ENCODE measurements around the gene ARMC7. TPM values are rescaled to one million over a fixed set of nuclear protein-coding genes. Genes with fewer than 3 reads are reported as not detected.

The ARMC7 gene
- total and polyA plus RNA-seq, 2 of the 13 experiments (the other 11 are each of a cell fraction or from before 2014, with no cell fraction given): 3.9 to 4.2 TPM

- intact Hi-C loops (cut with micrococcal nuclease; ENCODE audit: unreplicated experiment) (loop anchor here (2.0 to 5.0 kb wide), 2 partner anchors 39 to 52 kb away; partner anchors contain the start of genes ATP5PD and KCTD2), in situ Hi-C loops (cut with HindIII; ENCODE audit: extremely low pct_ligation_motif_present, low pct_unique_long_range_greater_than_20kb) (no loop called here)
- Histone ChIP-seq H3K9ac (ENCODE audit: insufficient read depth, low read depth, low read length) (peak overlapping the region; percentile 66), H3K27ac (ENCODE audit: extremely low read length, insufficient read depth, low read length) (peak overlapping the region; percentile 8), H3K27me3 (ENCODE audit: control insufficient read depth in 1 of 2, insufficient read depth in 2 of 2, low read length in 2 of 2) (peaks cover 0 to 14% of the 10 kb centered on the region in 2 experiments; a peak in 2 of 5 replicates), H2AFZ (ENCODE audit: low read length) (no peak overlapping the region), H3K4me1 (ENCODE audit: insufficient read depth, low read length) (peaks cover 97% of the 10 kb centered on the region), H3K36me3 (replicated peaks in 1 of 2; ENCODE audit: control insufficient read depth in 1 of 2, insufficient read depth in 2 of 2, low read length in 2 of 2) (no peaks in the 10 kb centered on the region), H3K9me3 (ENCODE audit: low read length) (no peaks in the 10 kb centered on the region), H4K20me1 (ENCODE audit: insufficient read depth, low read length) (no peaks in the 10 kb centered on the region; the same call in 1 of the 2 replicates), H3K4me3 (replicated peaks in 1 of 3; ENCODE audit: insufficient read depth in 1 of 3, low read depth in 2 of 3, low read length in 3 of 3) (peak overlapping the region in 2 of 3 experiments; percentile 68 to 76; a peak in 3 of 6 replicates), H3K4me2 (ENCODE audit: low read depth, low read length) (peak overlapping the region; percentile 90), H3K79me2 (ENCODE audit: insufficient read depth, low read length) (no peaks in the 10 kb centered on the region)
- ATAC-seq: peak; percentile 20
- BruUV-seq (replicated peaks): no TSS peak
- ChIA-PET CTCF (ENCODE audit: low intra/inter-chr PET ratio, low total read pairs) (interaction anchor here (2.2 kb wide), 1 partner anchor 20 kb away, joined by 7 read pairs; no protein-coding TSS in a partner anchor), POLR2A (interaction anchor here (1.4 to 3.8 kb wide), 8 partner anchors 8 to 51 kb away, joined by 3 to 20 read pairs (median 14); partner anchors contain the start of gene ARMC7)
- 3% methylated on average over 15 of the region's 15 CpGs for WGBS (ENCODE audit: low lambda C conversion rate)
- peak; percentile 87 for DNase-seq (ENCODE audit: low spot score)
- peak; percentile 91 for FAIRE-seq
- TF ChIP-seq, protein P1, sequence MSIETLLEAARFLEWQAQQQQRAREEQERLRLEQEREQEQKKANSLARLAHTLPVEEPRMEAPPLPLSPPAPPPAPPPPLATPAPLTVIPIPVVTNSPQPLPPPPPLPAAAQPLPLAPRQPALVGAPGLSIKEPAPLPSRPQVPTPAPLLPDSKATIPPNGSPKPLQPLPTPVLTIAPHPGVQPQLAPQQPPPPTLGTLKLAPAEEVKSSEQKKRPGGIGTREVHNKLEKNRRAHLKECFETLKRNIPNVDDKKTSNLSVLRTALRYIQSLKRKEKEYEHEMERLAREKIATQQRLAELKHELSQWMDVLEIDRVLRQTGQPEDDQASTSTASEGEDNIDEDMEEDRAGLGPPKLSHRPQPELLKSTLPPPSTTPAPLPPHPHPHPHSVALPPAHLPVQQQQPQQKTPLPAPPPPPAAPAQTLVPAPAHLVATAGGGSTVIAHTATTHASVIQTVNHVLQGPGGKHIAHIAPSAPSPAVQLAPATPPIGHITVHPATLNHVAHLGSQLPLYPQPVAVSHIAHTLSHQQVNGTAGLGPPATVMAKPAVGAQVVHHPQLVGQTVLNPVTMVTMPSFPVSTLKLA (IDR thresholded peaks at IDR 0.05): no peak
- TF ChIP-seq, protein P2, sequence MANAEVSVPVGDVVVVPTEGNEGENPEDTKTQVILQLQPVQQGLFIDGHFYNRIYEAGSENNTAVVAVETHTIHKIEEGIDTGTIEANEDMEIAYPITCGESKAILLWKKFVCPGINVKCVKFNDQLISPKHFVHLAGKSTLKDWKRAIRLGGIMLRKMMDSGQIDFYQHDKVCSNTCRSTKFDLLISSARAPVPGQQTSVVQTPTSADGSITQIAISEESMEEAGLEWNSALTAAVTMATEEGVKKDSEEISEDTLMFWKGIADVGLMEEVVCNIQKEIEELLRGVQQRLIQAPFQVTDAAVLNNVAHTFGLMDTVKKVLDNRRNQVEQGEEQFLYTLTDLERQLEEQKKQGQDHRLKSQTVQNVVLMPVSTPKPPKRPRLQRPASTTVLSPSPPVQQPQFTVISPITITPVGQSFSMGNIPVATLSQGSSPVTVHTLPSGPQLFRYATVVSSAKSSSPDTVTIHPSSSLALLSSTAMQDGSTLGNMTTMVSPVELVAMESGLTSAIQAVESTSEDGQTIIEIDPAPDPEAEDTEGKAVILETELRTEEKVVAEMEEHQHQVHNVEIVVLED (CRISPR knock-in tag; IDR thresholded peaks at IDR 0.05; ENCODE audit: borderline replicate concordance): no peak; the same call in 1 of the 2 replicates
- TF ChIP-seq SYNCRIP (IDR thresholded peaks at IDR 0.05; ENCODE audit: insufficient read depth, low read depth, low read length) (no peak), PHF5A (CRISPR knock-in tag; IDR thresholded peaks at IDR 0.05; ENCODE audit: low read depth, unreplicated experiment) (no peak), ZNF260 (CRISPR knock-in tag; IDR thresholded peaks at IDR 0.05; ENCODE audit: borderline replicate concordance, low read depth) (no peak), ATF1 (CRISPR knock-in tag; IDR thresholded peaks at IDR 0.05) (no peak), EED (CRISPR knock-in tag; IDR thresholded peaks at IDR 0.05) (peak; percentile 87), AHR (CRISPR knock-in tag; IDR thresholded peaks at IDR 0.05) (no peak), HMGXB3 (CRISPR knock-in tag; IDR thresholded peaks at IDR 0.05; ENCODE audit: borderline replicate concordance) (peak; percentile 89; the same call in 1 of the 2 replicates), ZNF589 (CRISPR knock-in tag; conservative IDR thresholded peaks at IDR 0.05) (no peak), HCFC1 (IDR thresholded peaks at IDR 0.05; ENCODE audit: low read depth, low read length) (no peak), MTF2 (CRISPR knock-in tag; IDR thresholded peaks at IDR 0.05; ENCODE audit: borderline replicate concordance) (no peak), MED13 (CRISPR knock-in tag; IDR thresholded peaks at IDR 0.05) (peak; percentile 39; the same call in 1 of the 2 replicates)
- TF ChIP-seq, protein P3, sequence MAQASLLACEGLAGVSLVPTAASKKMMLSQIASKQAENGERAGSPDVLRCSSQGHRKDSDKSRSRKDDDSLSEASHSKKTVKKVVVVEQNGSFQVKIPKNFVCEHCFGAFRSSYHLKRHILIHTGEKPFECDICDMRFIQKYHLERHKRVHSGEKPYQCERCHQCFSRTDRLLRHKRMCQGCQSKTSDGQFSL (CRISPR knock-in tag; IDR thresholded peaks at IDR 0.05): no peak
Measured at GRCh38 chr17:75086496-75087181, 23.1 kb upstream of the ARMC7 start.
